GM21447 (cell line): Measurements from ENCODE around the gene APOL6.
"Not testable (repeated sequence)": the region's sequence is repeated elsewhere in the genome, so short reads cannot be mapped to it uniquely, and the experiment has no call there.

Experiments used
- ATAC-seq: cut with Tn5 transposase; IDR thresholded peaks from one replicate; pipeline ENCODE4 v1.9.1; 2021; ENCODE audit not compliant: unreplicated experiment

The APOL6 gene

GRCh38 chr22:35617137-35617755, 31.0 kb upstream of the APOL6 start, which contains the start of gene MB:
Gene MB (minus strand): TSS chr22:35617329. CDS start chr22:35617257, 72 bp downstream.
- no peak for ATAC-seq

- no peak for ATAC-seq
Measured at GRCh38 chr22:35618427-35619223, 29.6 kb upstream of the APOL6 start.

- no peak for ATAC-seq
Measured at GRCh38 chr22:35619336-35620094, 28.7 kb upstream of the APOL6 start.

- no peak for ATAC-seq
Measured at GRCh38 chr22:35620624-35621251, 27.5 kb upstream of the APOL6 start.

- no peak for ATAC-seq
Measured at GRCh38 chr22:35621451-35621850, 26.8 kb upstream of the APOL6 start.

- no peak for ATAC-seq
Measured at GRCh38 chr22:35622191-35622913, 25.9 kb upstream of the APOL6 start.

GRCh38 chr22:35623885-35624284, 24.4 kb upstream of the APOL6 start:
- ATAC-seq: not testable (repeated sequence)

- ATAC-seq: no peak
Measured at GRCh38 chr22:35624547-35624946, 23.7 kb upstream of the APOL6 start.

- ATAC-seq: no peak
Measured at GRCh38 chr22:35625763-35626432, 22.3 kb upstream of the APOL6 start.

GRCh38 chr22:35627267-35628041, 20.8 kb upstream of the APOL6 start:
- ATAC-seq: no peak

GRCh38 chr22:35628732-35629131, 19.5 kb upstream of the APOL6 start:
- ATAC-seq: no peak

- no peak for ATAC-seq
Measured at GRCh38 chr22:35629406-35630216, 18.6 kb upstream of the APOL6 start.

- ATAC-seq: no peak
Measured at GRCh38 chr22:35630387-35630793, 17.9 kb upstream of the APOL6 start.

GRCh38 chr22:35630891-35631290, 17.4 kb upstream of the APOL6 start:
- no peak for ATAC-seq

- no peak for ATAC-seq
Measured at GRCh38 chr22:35631597-35631996, 16.6 kb upstream of the APOL6 start.

GRCh38 chr22:35632935-35633334, 15.3 kb upstream of the APOL6 start:
- ATAC-seq: no peak

GRCh38 chr22:35633520-35633919, 14.7 kb upstream of the APOL6 start:
- no peak for ATAC-seq

- ATAC-seq: no peak
Measured at GRCh38 chr22:35634015-35634414, 14.2 kb upstream of the APOL6 start.
